Psoas muscle (tissue), 8 donors: ENCODE results near the gene UGT3A2. TPM values are rescaled to one million over a fixed set of nuclear protein-coding genes. Genes with fewer than 3 reads are reported as not detected.

Experiments
- ATAC-seq, 4 donors: fragments of 200-7000 bp; cut with Tn5 transposase; one replicate each; pipeline ENCODE4 v1.9.1; 2020; ENCODE audit warnings: moderate library complexity in 3 of 4, mild to moderate bottlenecking in 2 of 4
- DNase-seq, 2 donors: peaks; one replicate each; pipeline ENCODE4 v3.0.0-alpha.2; 2020
- H3K27ac ChIP-seq: fragments of 200-600 bp; one replicate; pipeline ENCODE4 v1.8.0; 2022
- H3K27me3 ChIP-seq, 3 donors: fragments of 200-600 bp in 1 of 3; one replicate each; pipeline versions ENCODE4 v1.6.1 to v1.8.0; 2013 to 2022; ENCODE audit warnings: low read length in 2 of 3, mild to moderate bottlenecking in 2 of 3, moderate library complexity in 1 of 3; ENCODE audit not compliant: insufficient read depth in 3 of 3
- H3K36me3 ChIP-seq, 2 donors: fragments of 200-600 bp in 1 of 2; one replicate each; pipeline versions ENCODE4 v1.6.1 to v1.8.0; 2013 to 2022; ENCODE audit warnings: low read depth in 1 of 2, mild to moderate bottlenecking in 1 of 2, moderate library complexity in 1 of 2; ENCODE audit not compliant: insufficient read depth in 1 of 2
- H3K4me1 ChIP-seq: fragments of 200-600 bp; one replicate; pipeline ENCODE4 v1.8.0; 2022
- H3K4me3 ChIP-seq: fragments of 200-600 bp; one replicate; pipeline ENCODE4 v1.8.0; 2022; ENCODE audit warnings: mild to moderate bottlenecking
- H3K9me3 ChIP-seq: fragments of 200-600 bp; one replicate; pipeline ENCODE4 v1.8.0; 2022
- CTCF ChIP-seq: fragments of 200-600 bp; IDR thresholded peaks from one replicate; pipeline ENCODE4 v1.8.0; 2022; ENCODE audit warnings: antibody characterized with exemption
- WGBS, 3 donors: extraction: QIAGEN DNeasy Blood & Tissue Kit; methylation state at CpG; one replicate each; pipeline versions ENCODE4 v1.1.6 to v1.1.7; 2013; 5-methylcytosine and 5-hydroxymethylcytosine counted together
- intact Hi-C, 2 donors: fragments of 100-400 bp; cut with DNase I; formaldehyde crosslinking; loops; one replicate each; pipeline versions ENCODE4 v1.11.0 to v1.14.2; 2022
- polyA plus RNA-seq, 3 donors: library from polyadenylated mRNA; stranded (reverse); fragments of 200-250 nt; gene quantifications; one replicate each; pipeline ENCODE4 v1.2.3, GENCODE V29; 2013
- total RNA-seq, 4 donors: library from RNA; stranded (reverse); fragmentation: NEBNext Ultra II Directional in 2 of 4; extraction: Animal tissue kit (Norgen Biotek cat#: 25700) in 2 of 4; gene quantifications; one replicate each; pipeline versions ENCODE4 v1.2.1 to v1.2.4, GENCODE V29; 2021 to 2023
- donor health status: healthy with polysubstance abuse.
- donor health status: DM: no; HTN: no; CAD: no; lungs with moderate emphysema.
- donor health status: Bipolar disorder and iron deficiency.
- donor health status: healthy.
- donor health status: DM: yes; HTN: yes; CAD: no.
- donor health status: DM: no; HTN: no; CAD: no.
- donor health status: DM: no; HTN: no; CAD: no.
- donor health status: DM: yes; HTN: yes; CAD: no.

UGT3A2 gene
- total and polyA plus RNA-seq, 7 donors = not detected

GRCh38 chr5:36017622-36018021, 49.1 kb downstream of the UGT3A2 start:
- no peaks in the 10 kb centered on the region for H3K36me3 ChIP-seq
- ATAC-seq = no peak
- WGBS, 3 donors = 54 to 68% (median 55%) methylated on average over 5 of the region's 5 CpGs

DNA sequence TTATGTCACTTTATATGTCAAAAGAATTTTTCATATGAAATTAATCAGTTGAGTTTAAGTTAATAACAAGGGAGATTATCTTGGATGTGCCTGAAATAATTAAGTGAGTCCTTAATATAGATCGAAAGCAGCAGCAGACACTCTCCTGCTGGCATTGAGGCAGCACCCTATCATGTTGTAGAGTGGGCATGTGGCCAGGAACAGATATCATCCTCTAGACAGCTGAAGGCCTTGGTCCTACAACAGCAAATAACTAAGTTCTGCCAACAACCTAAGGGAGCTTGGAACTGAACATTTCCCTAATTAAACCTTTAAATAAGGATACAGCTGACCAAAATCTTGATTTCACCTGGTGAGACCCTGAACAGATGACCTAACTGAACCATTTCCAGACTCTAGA, 49.7 kb downstream of the UGT3A2 start:
- no peaks in the 10 kb centered on the region for H3K27me3 ChIP-seq
- no peaks in the 10 kb centered on the region for H3K36me3 ChIP-seq
- WGBS, 3 donors = 24 to 43% (median 35%) methylated on average over 1 of the region's 1 CpG
- ATAC-seq (peak; percentile 68 to 100 (median 96)), DNase-seq (no peak)
- peaks cover 6% of the 10 kb centered on the region for H3K4me1 ChIP-seq
- TF ChIP-seq CTCF = no peak
- no peak overlapping the region for H3K4me3 ChIP-seq
- H3K27ac ChIP-seq = no peak overlapping the region
- intact Hi-C loops = no loop called here
- peaks cover 9% of the 10 kb centered on the region for H3K9me3 ChIP-seq

More at GRCh38 chr5:36017622-36018021, 49.1 kb downstream of the UGT3A2 start:
- DNase-seq = no peak
- intact Hi-C loops = no loop called here
- H3K27ac ChIP-seq = no peak overlapping the region
- H3K4me1 ChIP-seq = peaks cover 6% of the 10 kb centered on the region
- H3K4me3 ChIP-seq = no peak overlapping the region
- no peak for TF ChIP-seq CTCF
- H3K27me3 ChIP-seq = no peaks in the 10 kb centered on the region
- peaks cover 9% of the 10 kb centered on the region for H3K9me3 ChIP-seq

DNA sequence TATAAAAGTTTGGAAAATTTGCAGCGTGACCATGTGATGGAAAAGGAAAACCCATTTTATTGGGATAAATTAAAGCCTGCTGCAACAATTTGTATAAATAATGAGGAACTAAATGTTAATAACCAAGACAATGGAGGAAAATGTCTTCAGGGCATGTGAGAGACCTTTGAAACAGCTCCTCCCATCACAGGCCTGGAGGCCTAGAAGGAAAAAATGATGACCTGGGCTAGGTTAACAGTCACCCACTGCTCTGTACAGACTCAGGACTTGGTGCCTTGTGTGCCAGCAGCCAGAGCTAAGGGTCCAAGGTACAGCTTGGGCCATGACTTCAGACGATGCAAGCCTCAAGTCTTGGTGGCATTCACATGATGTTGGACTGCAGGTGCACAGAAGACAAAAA, 53.5 kb downstream of the UGT3A2 start:
- Histone ChIP-seq H3K27me3 (no peaks in the 10 kb centered on the region), H3K36me3 (no peaks in the 10 kb centered on the region), H3K4me3 (no peak overlapping the region), H3K4me1 (peaks cover 6% of the 10 kb centered on the region), H3K9me3 (peaks cover 9% of the 10 kb centered on the region), H3K27ac (no peak overlapping the region)
- intact Hi-C loops = no loop called here
- no peak for ATAC-seq
- WGBS, 3 donors = 80 to 90% (median 86%) methylated on average over 2 of the region's 2 CpGs
- no peak for DNase-seq
- TF ChIP-seq CTCF = no peak

DNA sequence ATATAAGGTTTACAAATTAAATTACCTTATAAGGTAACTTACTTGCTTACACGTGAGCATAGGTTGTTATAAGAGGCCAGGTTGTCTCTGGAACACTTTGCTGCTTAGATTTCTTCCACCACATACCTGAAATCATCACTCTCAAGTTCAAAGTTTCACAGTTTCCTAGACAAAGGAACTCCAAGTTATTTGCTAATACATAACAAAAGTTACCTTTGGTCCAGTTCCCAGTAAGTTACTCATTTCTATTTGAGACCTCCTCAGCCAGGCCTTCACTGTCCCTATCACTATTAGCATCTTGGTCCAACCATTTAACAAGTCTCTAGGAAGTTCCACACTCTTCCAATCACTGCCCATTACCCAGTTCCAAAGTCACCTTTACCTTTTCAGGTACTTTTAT, 57.0 kb downstream of the UGT3A2 start:
- 52 to 69% (median 61%) methylated on average over 1 of the region's 1 CpG for WGBS, 3 donors
- Histone ChIP-seq H3K27ac (no peak overlapping the region), H3K9me3 (no peaks in the 10 kb centered on the region), H3K4me3 (no peak overlapping the region), H3K27me3 (no peaks in the 10 kb centered on the region), H3K4me1 (no peaks in the 10 kb centered on the region), H3K36me3 (no peaks in the 10 kb centered on the region)
- TF ChIP-seq CTCF = no peak
- DNase-seq = no peak
- ATAC-seq = no peak
- intact Hi-C loops = no loop called here

DNA sequence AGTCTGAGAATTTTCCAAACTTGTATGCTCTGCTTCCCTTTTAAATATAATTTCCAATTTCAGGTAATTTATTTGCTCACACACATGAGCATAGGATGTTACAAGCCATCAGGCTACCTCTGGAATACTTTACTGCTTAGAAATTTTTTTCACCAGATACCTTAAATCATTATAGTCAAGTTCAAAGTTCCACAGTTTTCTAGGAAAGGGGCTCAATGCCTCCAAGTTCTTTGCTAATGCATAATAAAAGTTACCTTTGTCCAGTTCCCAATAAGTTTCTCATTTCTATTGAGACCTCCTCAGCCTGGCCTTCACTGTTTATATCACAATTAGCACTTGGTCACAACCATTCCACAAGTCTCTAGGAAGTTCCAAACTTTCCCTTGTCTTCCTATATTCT, 59.3 kb downstream of the UGT3A2 start:
- intact Hi-C loops = no loop called here
- Histone ChIP-seq H3K4me3 (no peak overlapping the region), H3K4me1 (no peaks in the 10 kb centered on the region), H3K36me3 (no peaks in the 10 kb centered on the region), H3K9me3 (no peaks in the 10 kb centered on the region), H3K27me3 (peaks cover 0 to 2% (median 0%) of the 10 kb centered on the region in 3 donors), H3K27ac (no peak overlapping the region)
- DNase-seq (no peak), ATAC-seq (no peak)
- TF ChIP-seq CTCF = no peak
